K562 (cell line): ENCODE data around the gene WFDC8. TPM values are rescaled to one million over a fixed set of nuclear protein-coding genes. Genes with fewer than 3 reads are reported as not detected.
A peak's percentile ranks its signal among the peaks of the same experiment; 100 is the strongest.

ENCODE experiments used
- ATAC-seq: fragments of 200-7000 bp; cut with Tn5 transposase; 3 replicates; pipeline ENCODE4 v1.9.1; 2020; ENCODE audit warnings: moderate library complexity
- BruUV-seq: library from RNA; stranded (reverse); fragments of 400-500 nt; replicated peaks from 2 replicates; lab custom pipeline; 2021; lab: Mats Ljungman, UMichigan
- CTCF ChIA-PET: fragments of 300-600 bp; formaldehyde crosslinking; extraction: SDS; loops from one replicate; lab custom pipeline; 2021; ENCODE audit warnings: low intra/inter-chr PET ratio; lab: Yijun Ruan, JAX
- POLR2A ChIA-PET: fragments of 300-600, 350-650 bp; sonication (Branson Sonifier 250); formaldehyde crosslinking; extraction: SDS; loops from one replicate; lab custom pipeline; 2021; ENCODE audit warnings: antibody characterized with exemption, inconsistent platforms; lab: Yijun Ruan, JAX
- DNase-seq, 4 experiments: peaks; one replicate each; pipeline versions ENCODE4 v3.0.0 to v3.0.0-alpha.2; 2011 to 2018; ENCODE audit warnings: low spot score in 3 of 4, mixed read lengths in 3 of 4; ENCODE audit errors: extremely low read depth in 1 of 4
- FAIRE-seq: peaks from 2 replicates; lab custom pipeline; 2011; peaks lifted over from hg19 to GRCh38; lab: Jason Lieb, UNC
- H2AFZ ChIP-seq: 2 replicates; pipeline ENCODE4 v1.6.0; 2011; ENCODE audit warnings: low read depth, low read length, control low read depth, inconsistent platforms
- H3K27ac ChIP-seq: fragments of 200-600 bp; 3 replicates; pipeline ENCODE4 v1.8.0; 2011; ENCODE audit warnings: low read depth, mild to moderate bottlenecking, control low read depth, inconsistent platforms, low read length, moderate library complexity, mixed read lengths; ENCODE audit errors: extremely low read depth
- H3K27me3 ChIP-seq, 2 experiments: fragments of 300-600 bp in 1 of 2; 2 replicates in 1 of 2; 3 replicates in 1 of 2; pipeline versions ENCODE4 v1.6.0 to v1.8.0; 2011; ENCODE audit warnings: inconsistent platforms in 2 of 2, low read length in 2 of 2, mild to moderate bottlenecking in 1 of 2, mixed read lengths in 1 of 2, moderate library complexity in 1 of 2; ENCODE audit not compliant: control insufficient read depth in 2 of 2, insufficient read depth in 2 of 2
- H3K36me3 ChIP-seq: fragments of 300-600 bp; 3 replicates; pipeline ENCODE4 v1.8.0; 2011; ENCODE audit warnings: mild to moderate bottlenecking, low read length, inconsistent platforms; ENCODE audit not compliant: control insufficient read depth, insufficient read depth
- H3K4me1 ChIP-seq, 2 experiments: fragments of 200-600 bp in 1 of 2; replicated peaks in 1 of 2; 2 replicates in 1 of 2; 3 replicates in 1 of 2; pipeline versions ENCODE4 v1.5.1 to v1.8.0; 2011; ENCODE audit warnings: inconsistent platforms in 2 of 2, low read length in 2 of 2, mild to moderate bottlenecking in 1 of 2, mixed read lengths in 1 of 2, moderate library complexity in 1 of 2; ENCODE audit not compliant: control insufficient read depth in 2 of 2, insufficient read depth in 2 of 2
- H3K4me2 ChIP-seq: 2 replicates; pipeline ENCODE4 v1.6.1; 2011; ENCODE audit warnings: low read length, control low read depth, inconsistent platforms, mixed read lengths; ENCODE audit not compliant: insufficient read depth
- H3K4me3 ChIP-seq: fragments of 200-600 bp; sonication (generic), shearing (Covaris generic); 2 replicates; pipeline ENCODE4 v1.5.1; 2016; ENCODE audit warnings: control low read depth, inconsistent platforms
- H3K79me2 ChIP-seq: fragments of 200-600 bp; 3 replicates; pipeline ENCODE4 v1.8.0; 2011; ENCODE audit warnings: low read length, inconsistent platforms; ENCODE audit not compliant: control insufficient read depth, insufficient read depth
- H3K9ac ChIP-seq, 2 experiments: 2 replicates each; pipeline versions ENCODE4 v1.6.0 to v1.6.1; 2011; ENCODE audit warnings: low read depth in 2 of 2, low read length in 2 of 2, control low read depth in 1 of 2, inconsistent platforms in 1 of 2, mild to moderate bottlenecking in 1 of 2, mixed read lengths in 1 of 2; ENCODE audit not compliant: insufficient read depth in 1 of 2
- H3K9me1 ChIP-seq: one replicate; pipeline ENCODE4 v1.6.0; 2011; ENCODE audit warnings: inconsistent platforms, mild to moderate bottlenecking, low read length, moderate library complexity; ENCODE audit not compliant: control insufficient read depth, insufficient read depth
- H3K9me3 ChIP-seq: replicated peaks from 2 replicates; pipeline ENCODE4 v1.5.1; 2011; ENCODE audit warnings: low read depth, low read length, inconsistent platforms; ENCODE audit not compliant: control insufficient read depth, insufficient read depth
- H4K20me1 ChIP-seq: replicated peaks from 2 replicates; pipeline ENCODE4 v1.6.1; 2011; ENCODE audit warnings: low read length, inconsistent platforms, mixed read lengths; ENCODE audit not compliant: control insufficient read depth, insufficient read depth
- L3MBTL2 ChIP-seq: fragments of 450-650 bp; IDR thresholded peaks from 2 replicates; pipeline ENCODE4 v1.6.1; 2016; ENCODE audit warnings: mild to moderate bottlenecking, moderate library complexity
- MGA ChIP-seq: fragments of 450-650 bp; IDR thresholded peaks from 2 replicates; pipeline ENCODE4 v1.6.1; 2016; ENCODE audit warnings: mild to moderate bottlenecking, moderate library complexity
- NKRF ChIP-seq: fragments of 450-650 bp; IDR thresholded peaks from 2 replicates; pipeline ENCODE4 v1.6.1; 2016; ENCODE audit warnings: borderline replicate concordance
- PYGO2 ChIP-seq: fragments of 450-650 bp; IDR thresholded peaks from 2 replicates; pipeline ENCODE4 v1.6.1; 2016; ENCODE audit warnings: mild to moderate bottlenecking, missing genetic modification characterization, moderate library complexity, missing compliant biosample characterization
- SFPQ ChIP-seq: fragments of 200-400 bp; formaldehyde crosslinking; IDR thresholded peaks from 2 replicates; pipeline ENCODE4 v1.6.1; 2017; ENCODE audit warnings: mild to moderate bottlenecking, low read depth, low read length, moderate library complexity
- WGBS: fragments of 100-300 bp; shearing (Covaris generic); methylation state at CpG from one replicate; pipeline ENCODE4 v1.1.6; 2016; ENCODE audit warnings: low coverage, mixed read lengths; ENCODE audit not compliant: insufficient coverage; ENCODE audit errors: missing lambda C conversion rate; 5-methylcytosine and 5-hydroxymethylcytosine counted together
- in situ Hi-C: fragments of 300-500 bp; cut with MboI; formaldehyde crosslinking; loops from 4 replicates; pipeline ENCODE4 v1.15.0; 2018; ENCODE audit warnings: inconsistent platforms, mixed read lengths
- intact Hi-C: fragments of 100-400 bp; cut with micrococcal nuclease; formaldehyde crosslinking; loops from 2 replicates; pipeline ENCODE4 v1.14.2; 2022
- polyA plus RNA-seq, 8 experiments: library from polyadenylated mRNA; depleted of rRNA in 4 of 8; stranded (reverse) in 5 of 8; unstranded in 3 of 8; fragments of >200 nt; fragmentation: Nextera tagmentation in 2 of 8; fragmentation: Illumina TruSeq in 1 of 8; extraction: Ambion mirVana in 2 of 8; extraction: Trizol in 1 of 8; gene quantifications; 2 replicates each; pipeline versions ENCODE4 v1.2.1 to v1.2.3, GENCODE V29; 2011 to 2014; ENCODE audit warnings: inconsistent platforms in 1 of 8, missing spikeins in 1 of 8
- total RNA-seq, 7 experiments: library from RNA; depleted of rRNA in 6 of 7; stranded (reverse); fragments of >200 nt in 6 of 7; fragmentation: Illumina TruSeq in 2 of 7; extraction: Trizol in 2 of 7; gene quantifications; 2 replicates each; pipeline versions ENCODE4 v1.2.1 to v1.2.3, GENCODE V29; 2011 to 2021; ENCODE audit warnings: low replicate concordance in 1 of 7

WFDC8 gene
- total and polyA plus RNA-seq, 9 of the 15 experiments (the other 6 are each of a cell fraction or from before 2014, with no cell fraction given), result not detected

DNA sequence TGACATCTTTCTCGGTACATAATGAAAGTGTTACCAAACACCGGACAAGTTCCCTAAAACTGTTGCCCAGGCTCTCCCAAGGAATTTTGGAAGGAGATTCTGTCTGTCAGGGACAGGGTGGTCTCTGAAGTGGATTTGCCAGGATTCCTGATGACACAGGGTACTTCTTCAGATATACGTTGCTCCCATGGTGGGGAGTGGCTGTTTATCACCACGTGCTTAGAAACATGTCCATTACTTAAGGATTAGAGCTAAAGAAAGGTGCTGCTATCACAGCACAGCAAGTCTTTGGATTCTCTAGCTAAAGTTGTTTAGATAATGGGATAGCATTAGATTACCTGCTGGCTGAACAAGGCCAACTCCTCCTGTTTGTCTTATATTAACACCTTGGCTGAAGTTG is 70.0 kb downstream of the WFDC8 start:
- in situ Hi-C loops (no loop called here), intact Hi-C loops (no loop called here)
- Histone ChIP-seq H3K79me2 (no peaks in the 10 kb centered on the region), H2AFZ (no peak overlapping the region), H3K9me3 (no peaks in the 10 kb centered on the region), H3K36me3 (no peaks in the 10 kb centered on the region), H3K9ac (no peak overlapping the region), H3K4me1 (peaks cover 0 to 7% of the 10 kb centered on the region in 2 experiments; a peak in 3 of 5 replicates), H4K20me1 (no peaks in the 10 kb centered on the region), H3K27me3 (peaks cover 0 to 3% of the 10 kb centered on the region in 2 experiments; a peak in 1 of 5 replicates), H3K9me1 (no peaks in the 10 kb centered on the region), H3K27ac (no peak overlapping the region), H3K4me2 (no peak overlapping the region), H3K4me3 (no peak overlapping the region)
- ChIA-PET POLR2A (interaction anchor here (0.9 kb wide), 1 partner anchor 9 kb away, joined by 3 read pairs; no protein-coding TSS in a partner anchor), CTCF (no interaction called here)
- ATAC-seq (no peak), DNase-seq (no peak), FAIRE-seq (no peak)
- WGBS, result 19% methylated on average over 4 of the region's 4 CpGs
- no TSS peak for BruUV-seq
- TF ChIP-seq PYGO2 (tag), result no peak
- TF ChIP-seq L3MBTL2, result peak; percentile 58
- TF ChIP-seq MGA, result 0 out of 2 replicates have a peak, but pooled peaks have one; percentile 8
- TF ChIP-seq NKRF, result no peak
- TF ChIP-seq SFPQ, result no peak
